Measurements from ENCODE around the gene MYO1D.
"Not testable (repeated sequence)": the region's sequence is repeated elsewhere in the genome, so short reads cannot be mapped to it uniquely, and the experiment has no call there.

Gene MYO1D

DNA sequence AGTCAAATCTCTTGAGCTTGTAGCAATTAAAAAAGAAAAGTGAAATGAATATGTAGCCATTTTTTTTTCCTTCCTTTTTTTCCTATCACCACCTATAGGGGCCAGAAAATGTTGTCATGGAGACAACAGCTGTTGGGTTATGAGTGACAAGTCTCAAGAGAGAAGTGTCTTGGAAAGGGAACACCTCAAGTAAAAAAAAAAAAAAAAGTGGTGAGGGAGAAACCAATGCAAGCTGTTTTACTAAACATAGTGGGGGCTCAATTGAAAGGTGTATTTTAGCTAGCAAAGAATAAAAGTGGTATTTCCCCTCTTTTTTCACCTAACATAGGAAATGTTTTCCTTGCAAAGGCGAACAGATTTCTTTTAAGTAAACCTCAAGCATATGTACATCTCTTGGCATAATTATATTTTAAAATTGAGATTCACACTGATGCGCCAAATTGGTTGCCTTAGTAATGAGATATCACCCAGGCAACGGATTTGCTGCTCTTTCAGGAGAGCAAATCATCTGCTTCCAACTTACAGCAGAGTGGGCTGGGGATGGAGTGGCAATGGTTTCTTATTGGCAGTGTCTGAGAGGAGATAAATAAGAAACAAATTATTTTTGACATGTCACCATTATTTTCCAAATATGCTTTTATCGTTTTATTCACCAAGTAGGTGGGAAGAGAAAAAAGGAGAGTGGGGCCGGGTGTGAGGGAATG is 183.6 kb downstream of the MYO1D start:
- in situ Hi-C loops (cut with MboI; ENCODE audit: low sequenced_read_pairs) = no loop called here

GRCh38 chr17:32692179-32692578 is 184.7 kb downstream of the MYO1D start:
- in situ Hi-C loops (cut with MboI; ENCODE audit: low sequenced_read_pairs) = no loop called here

DNA sequence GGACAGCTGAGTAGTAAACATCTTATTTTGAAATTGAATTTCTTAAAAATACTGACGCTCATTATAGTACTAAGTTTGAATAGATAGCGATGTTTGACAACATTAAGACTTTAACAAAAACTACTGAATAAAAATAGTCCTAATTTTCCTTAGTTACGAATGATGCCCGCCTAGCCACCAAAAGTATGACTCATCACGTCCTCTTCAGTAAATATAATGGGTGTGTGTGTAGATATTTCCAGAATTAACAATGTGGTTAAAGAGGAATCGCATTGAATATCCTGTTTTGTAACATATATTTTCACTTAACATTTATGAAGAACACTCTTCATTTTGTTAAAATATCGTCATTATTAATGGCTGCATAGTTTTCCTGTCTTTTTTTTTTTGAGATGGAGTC is 187.6 kb downstream of the MYO1D start:
- in situ Hi-C loops (cut with MboI; ENCODE audit: low sequenced_read_pairs) = no loop called here

GRCh38 chr17:32688221-32688620 is 188.7 kb downstream of the MYO1D start:
- in situ Hi-C loops (cut with MboI; ENCODE audit: low sequenced_read_pairs) = no loop called here

GRCh38 chr17:32684087-32684958 is 192.6 kb downstream of the MYO1D start:
- in situ Hi-C loops (cut with MboI; ENCODE audit: low sequenced_read_pairs) = no loop called here

DNA sequence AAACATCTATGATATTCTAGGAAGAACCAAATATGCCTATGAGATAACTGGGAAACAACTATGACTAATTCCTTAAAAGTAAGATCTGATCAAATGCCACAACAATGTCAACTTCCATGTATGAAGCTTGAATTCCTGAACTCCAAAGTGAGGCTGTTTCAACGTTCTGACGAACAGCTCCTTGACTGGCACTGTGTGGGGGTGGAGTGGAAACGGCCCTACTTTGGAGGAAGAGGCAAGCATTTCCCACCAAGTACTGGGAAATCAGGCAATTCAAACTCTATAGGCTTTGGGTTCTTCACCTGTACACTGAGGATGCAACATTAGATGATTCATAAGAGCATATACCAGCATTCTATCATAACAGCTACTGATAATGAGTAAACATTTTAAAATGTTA is 203.0 kb downstream of the MYO1D start:
- in situ Hi-C loops (cut with MboI; ENCODE audit: low sequenced_read_pairs) = no loop called here

GRCh38 chr17:32672711-32673110 is 204.2 kb downstream of the MYO1D start:
- in situ Hi-C loops (cut with MboI; ENCODE audit: low sequenced_read_pairs) = no loop called here

DNA sequence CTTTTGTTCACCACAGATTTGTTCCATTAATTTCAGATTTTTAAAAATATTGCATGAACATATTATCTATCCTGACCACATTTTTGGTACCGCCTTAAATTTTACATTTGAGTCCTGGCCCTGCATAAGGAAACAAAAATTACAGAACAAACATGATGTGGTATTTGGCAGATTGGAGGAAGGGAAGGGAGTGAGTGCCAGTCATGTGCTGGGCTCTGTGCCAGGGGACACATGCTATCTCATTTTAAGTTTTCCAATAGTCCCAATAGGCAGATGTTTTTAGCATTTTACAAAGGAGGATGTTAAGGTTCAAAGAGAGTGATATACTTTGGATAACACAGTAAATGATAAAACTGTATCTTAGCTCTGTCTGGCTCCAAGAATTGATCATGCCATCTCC is 205.0 kb downstream of the MYO1D start:
- in situ Hi-C loops (cut with MboI; ENCODE audit: low sequenced_read_pairs) = no loop called here

- in situ Hi-C loops (cut with MboI; ENCODE audit: low sequenced_read_pairs) = no loop called here
Measured at GRCh38 chr17:32664936-32665583, 211.9 kb downstream of the MYO1D start.

GRCh38 chr17:32660496-32660985 is 216.4 kb downstream of the MYO1D start:
- in situ Hi-C loops (cut with MboI; ENCODE audit: low sequenced_read_pairs) = no loop called here

GRCh38 chr17:32659419-32659842 is 217.5 kb downstream of the MYO1D start:
- in situ Hi-C loops (cut with MboI; ENCODE audit: low sequenced_read_pairs) = no loop called here

DNA sequence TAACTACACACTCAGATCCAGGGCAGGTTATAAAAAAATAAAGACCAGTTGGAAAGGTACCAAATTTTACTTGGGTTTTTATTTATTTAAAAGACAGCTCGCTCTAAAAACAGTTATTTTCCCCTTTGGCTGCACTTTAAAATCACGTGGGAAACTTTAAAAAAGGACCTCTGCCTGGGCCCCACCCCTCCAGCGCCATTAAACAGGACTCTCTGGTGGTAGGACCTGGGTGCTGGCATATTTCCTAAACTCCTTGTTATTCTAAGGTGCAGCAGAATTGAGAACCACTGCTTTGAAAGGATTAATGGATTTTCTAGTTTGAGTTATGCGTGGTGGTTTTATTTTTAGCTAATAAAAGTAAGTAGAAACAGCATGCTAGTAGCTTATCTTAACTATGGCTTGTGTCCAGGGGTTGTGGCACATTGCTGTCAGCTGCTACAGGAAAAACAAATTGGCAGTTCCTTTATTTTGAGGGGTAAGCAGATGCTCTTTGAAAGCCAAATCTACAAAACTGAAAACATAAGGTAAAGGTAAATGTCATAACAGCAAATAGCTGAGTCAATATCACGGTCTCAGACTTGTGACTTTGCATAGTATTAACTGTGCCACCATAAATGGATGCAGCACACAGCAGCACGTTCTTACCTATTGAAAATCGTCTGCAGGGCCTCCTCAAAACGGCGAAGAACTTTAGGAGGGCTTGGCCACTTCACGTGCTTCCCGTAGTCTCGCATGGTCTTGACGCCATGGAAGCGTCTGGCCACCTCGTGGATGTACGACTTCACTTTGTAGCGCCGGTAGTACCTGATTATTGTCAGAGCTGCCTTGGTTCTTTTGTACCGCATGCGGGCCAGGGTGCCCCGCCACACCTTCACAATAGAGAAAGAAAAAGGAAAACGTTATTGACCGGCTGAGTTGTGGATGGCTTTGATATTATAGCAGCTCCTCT is 218.2 kb downstream of the MYO1D start:
- in situ Hi-C loops (cut with MboI; ENCODE audit: low sequenced_read_pairs) = no loop called here

DNA sequence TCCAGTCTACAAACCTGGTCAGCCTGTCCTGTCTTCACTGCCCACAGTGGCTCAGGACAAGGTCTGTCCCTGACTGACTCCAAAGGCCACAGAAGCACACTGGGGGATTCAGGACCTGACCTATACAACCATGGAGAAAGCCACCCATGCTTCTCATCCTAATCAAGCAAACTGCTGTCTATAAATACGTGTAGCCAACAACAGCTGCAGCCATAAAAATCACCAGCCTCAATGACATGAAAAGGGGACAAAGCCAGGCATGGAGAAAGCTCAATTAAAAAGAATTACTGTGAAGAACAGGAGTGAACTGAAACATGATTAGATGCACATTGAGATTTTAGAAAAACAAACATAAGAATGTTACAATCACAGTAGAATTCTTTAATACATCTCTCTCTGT is 220.0 kb downstream of the MYO1D start:
- in situ Hi-C loops (cut with MboI; ENCODE audit: low sequenced_read_pairs) = no loop called here

- in situ Hi-C loops (cut with MboI; ENCODE audit: low sequenced_read_pairs) = no loop called here
Measured at GRCh38 chr17:32654324-32654723, 222.6 kb downstream of the MYO1D start.

DNA sequence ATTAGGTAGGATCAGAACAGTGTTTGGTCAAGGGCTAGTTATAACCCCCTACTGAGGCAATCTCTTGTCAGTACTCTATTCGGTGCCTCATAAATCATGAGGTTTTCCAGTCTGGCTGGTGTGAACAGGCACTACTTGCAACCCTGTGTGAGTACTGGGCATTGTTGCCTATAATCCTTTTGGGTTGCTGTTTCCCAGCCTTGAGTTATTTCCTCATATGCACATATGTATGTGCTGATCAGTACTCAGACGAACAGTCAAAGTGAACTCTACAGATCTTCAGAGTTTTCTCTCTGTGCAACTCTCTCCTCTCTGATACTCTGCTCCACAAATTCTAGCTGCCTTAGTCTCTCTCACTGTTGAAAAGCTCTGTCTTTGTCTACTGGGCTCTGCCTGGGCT is 225.8 kb downstream of the MYO1D start:
- in situ Hi-C loops (cut with MboI; ENCODE audit: low sequenced_read_pairs) = no loop called here

DNA sequence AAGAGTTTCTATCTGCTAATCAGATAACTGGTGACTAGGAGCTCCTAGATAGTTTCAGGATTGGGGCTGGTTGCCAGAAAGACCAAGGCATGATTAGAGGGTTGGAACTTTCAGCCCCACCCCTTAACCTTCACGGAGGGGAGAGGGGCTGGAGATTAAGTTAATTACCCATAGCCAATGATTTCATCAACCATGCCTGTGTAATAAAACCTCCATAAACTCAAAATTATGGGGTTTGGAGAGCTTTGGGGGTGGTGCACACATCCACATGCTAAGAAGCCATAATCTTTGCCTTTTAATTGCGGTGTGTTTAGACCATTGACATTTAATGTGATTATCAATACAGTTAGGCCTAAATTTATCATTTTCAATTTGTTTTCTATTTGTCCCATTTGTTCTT is 228.5 kb downstream of the MYO1D start:
- in situ Hi-C loops (cut with MboI; ENCODE audit: low sequenced_read_pairs) = no loop called here

GRCh38 chr17:32646941-32647340 is 230.0 kb downstream of the MYO1D start:
- in situ Hi-C loops (cut with MboI; ENCODE audit: low sequenced_read_pairs) = no loop called here

GRCh38 chr17:32641514-32641913 is 235.4 kb downstream of the MYO1D start:
- in situ Hi-C loops (cut with MboI; ENCODE audit: low sequenced_read_pairs) = not testable (repeated sequence)

DNA sequence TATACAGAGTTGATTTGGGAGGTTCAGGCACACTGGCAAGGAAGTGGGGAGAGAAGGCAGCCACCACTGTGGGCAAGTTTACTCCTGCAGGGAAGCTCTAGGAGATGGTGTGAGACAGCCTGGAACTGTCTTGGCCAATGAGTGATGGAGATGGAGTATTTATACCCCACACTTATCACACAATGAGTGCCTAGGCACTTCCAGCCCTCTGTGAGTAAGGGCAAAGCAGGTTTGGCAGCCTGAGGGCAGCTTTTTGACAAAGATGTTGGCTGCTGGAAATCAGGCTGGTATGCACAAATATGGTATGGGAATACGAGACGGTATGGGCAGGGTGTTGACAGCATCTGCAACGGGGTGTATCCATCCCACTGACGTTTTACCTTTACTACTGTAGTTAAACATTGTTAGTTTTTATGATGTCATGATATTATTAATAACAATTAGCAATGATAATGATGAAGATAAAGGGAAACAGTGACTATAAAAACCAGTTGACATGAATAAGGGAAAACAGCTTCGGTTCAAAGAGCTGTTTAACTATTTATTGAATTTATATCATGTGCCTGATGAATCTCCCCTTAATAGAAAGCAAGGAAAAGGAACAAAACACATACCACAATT is 240.2 kb downstream of the MYO1D start:
- in situ Hi-C loops (cut with MboI; ENCODE audit: low sequenced_read_pairs) = no loop called here

- in situ Hi-C loops (cut with MboI; ENCODE audit: low sequenced_read_pairs) = no loop called here
Measured at GRCh38 chr17:32634167-32634566, 242.8 kb downstream of the MYO1D start.

All from hTERT RPE-1 (cell line).